GM23338 (cell line): Measurements from ENCODE around the gene ENTPD3. TPM values are rescaled to one million over a fixed set of nuclear protein-coding genes. Genes with fewer than 3 reads are reported as not detected.

Experiments used
- ATAC-seq: fragments of 200-7000 bp; cut with Tn5 transposase; 3 replicates; pipeline ENCODE4 v1.9.1; 2020
- DNase-seq: peaks from one replicate; pipeline ENCODE4 v3.0.0-alpha.2; 2015; ENCODE audit warnings: low spot score
- H2AFZ ChIP-seq: fragments of 200-600 bp; sonication (generic); 2 replicates; pipeline ENCODE4 v1.8.0; 2016; ENCODE audit warnings: antibody characterized with exemption, mild to moderate bottlenecking, moderate library complexity
- H3F3A ChIP-seq: fragments of 200-600 bp; sonication (generic); replicated peaks from 2 replicates; pipeline ENCODE4 v1.8.0; 2017; ENCODE audit warnings: antibody characterized with exemption, mixed run types, low read depth
- H3K27ac ChIP-seq: fragments of 200-600 bp; sonication (generic); 2 replicates; pipeline ENCODE4 v1.6.1; 2016; ENCODE audit warnings: low read depth
- H3K27me3 ChIP-seq: fragments of 200-600 bp; sonication (generic); 2 replicates; pipeline ENCODE4 v1.8.0; 2016; ENCODE audit warnings: mild to moderate bottlenecking, mixed run types, moderate library complexity; ENCODE audit not compliant: insufficient read depth
- H3K36me3 ChIP-seq: fragments of 200-600 bp; sonication (generic); 2 replicates; pipeline ENCODE4 v1.8.0; 2016; ENCODE audit warnings: mild to moderate bottlenecking; ENCODE audit not compliant: insufficient read depth
- H3K4me1 ChIP-seq: fragments of 200-600 bp; sonication (generic); 2 replicates; pipeline ENCODE4 v1.8.0; 2016; ENCODE audit warnings: mild to moderate bottlenecking, moderate library complexity; ENCODE audit not compliant: insufficient read depth
- H3K4me2 ChIP-seq: fragments of 200-600 bp; sonication (generic); 2 replicates; pipeline ENCODE4 v1.7.1; 2017; ENCODE audit warnings: mixed run types
- H3K4me3 ChIP-seq: fragments of 200-600 bp; sonication (generic); 2 replicates; pipeline ENCODE4 v1.6.1; 2016; ENCODE audit warnings: mixed run types
- H3K79me2 ChIP-seq: fragments of 200-600 bp; sonication (generic); replicated peaks from 2 replicates; pipeline ENCODE4 v1.8.0; 2017; ENCODE audit warnings: mild to moderate bottlenecking; ENCODE audit not compliant: insufficient read depth
- H3K9me2 ChIP-seq: fragments of 200-600 bp; sonication (generic); 2 replicates; pipeline ENCODE4 v1.8.0; 2017; ENCODE audit not compliant: insufficient read depth
- H4K20me1 ChIP-seq: fragments of 200-600 bp; sonication (generic); replicated peaks from 2 replicates; pipeline ENCODE4 v1.8.0; 2017; ENCODE audit warnings: mild to moderate bottlenecking; ENCODE audit not compliant: insufficient read depth
- H3K27ac Mint-ChIP-seq: 2 replicates; pipeline ENCODE4 v1.8.0; 2020; ENCODE audit warnings: inconsistent platforms, mild to moderate bottlenecking, moderate library complexity, mixed read lengths
- H3K27me3 Mint-ChIP-seq: 3 replicates; pipeline ENCODE4 v1.8.0; 2022; ENCODE audit warnings: low read depth, mild to moderate bottlenecking, moderate library complexity, mixed read lengths, inconsistent platforms; ENCODE audit not compliant: insufficient read depth, poor library complexity
- H3K36me3 Mint-ChIP-seq: 3 replicates; pipeline ENCODE4 v1.8.0; 2021; ENCODE audit warnings: low read depth, mild to moderate bottlenecking, inconsistent platforms, moderate library complexity, mixed read lengths
- H3K4me1 Mint-ChIP-seq: 3 replicates; pipeline ENCODE4 v1.8.0; 2020; ENCODE audit warnings: mild to moderate bottlenecking, inconsistent platforms, mixed read lengths
- H3K4me3 Mint-ChIP-seq: 3 replicates; pipeline ENCODE4 v1.8.0; 2021; ENCODE audit warnings: moderate library complexity, mild to moderate bottlenecking, inconsistent platforms, mixed read lengths
- H3K9me3 Mint-ChIP-seq: 3 replicates; pipeline ENCODE4 v1.8.0; 2020; ENCODE audit warnings: moderate library complexity, mild to moderate bottlenecking, inconsistent platforms, mixed read lengths
- CREB1 ChIP-seq: fragments of 250-450 bp; sonication (Bioruptor Pico); IDR thresholded peaks from 2 replicates; pipeline ENCODE4 v1.5.0; 2020; ENCODE audit warnings: low read depth, mild to moderate bottlenecking, moderate library complexity
- EZH2phosphoT487 ChIP-seq: fragments of 200-600 bp; sonication (generic); IDR thresholded peaks from one replicate; pipeline ENCODE4 v1.8.1; 2018; ENCODE audit warnings: antibody characterized with exemption; ENCODE audit not compliant: unreplicated experiment
- NANOG ChIP-seq: IDR thresholded peaks from 2 replicates; pipeline ENCODE4 v1.6.1; 2016; ENCODE audit warnings: antibody characterized with exemption, borderline replicate concordance
- ZNF462 ChIP-seq: fragments of 250-450 bp; sonication (Bioruptor Pico); IDR thresholded peaks from 2 replicates; pipeline ENCODE4 v1.5.0; 2020; ENCODE audit warnings: mild to moderate bottlenecking, moderate library complexity
- polyA plus RNA-seq: library from polyadenylated mRNA; unstranded; fragments of >200 nt; fragmentation: Nextera tagmentation; extraction: Ambion mirVana; gene quantifications from 2 replicates; pipeline ENCODE4 v1.2.1, GENCODE V29; 2016
- total RNA-seq: library from RNA; depleted of rRNA; stranded (reverse); fragments of >200 nt; shearing (Covaris generic); gene quantifications from 2 replicates; pipeline ENCODE4 v1.2.3, GENCODE V29; 2014
- TF ChIP-seq, protein P1 (sequence below): IDR thresholded peaks from one replicate; pipeline ENCODE4 v1.6.1; 2018; ENCODE audit warnings: antibody characterized with exemption; ENCODE audit not compliant: unreplicated experiment

The ENTPD3 gene
- total and polyA plus RNA-seq, 2 experiments from 2014 or later: 0.32 to 0.63 TPM

DNA sequence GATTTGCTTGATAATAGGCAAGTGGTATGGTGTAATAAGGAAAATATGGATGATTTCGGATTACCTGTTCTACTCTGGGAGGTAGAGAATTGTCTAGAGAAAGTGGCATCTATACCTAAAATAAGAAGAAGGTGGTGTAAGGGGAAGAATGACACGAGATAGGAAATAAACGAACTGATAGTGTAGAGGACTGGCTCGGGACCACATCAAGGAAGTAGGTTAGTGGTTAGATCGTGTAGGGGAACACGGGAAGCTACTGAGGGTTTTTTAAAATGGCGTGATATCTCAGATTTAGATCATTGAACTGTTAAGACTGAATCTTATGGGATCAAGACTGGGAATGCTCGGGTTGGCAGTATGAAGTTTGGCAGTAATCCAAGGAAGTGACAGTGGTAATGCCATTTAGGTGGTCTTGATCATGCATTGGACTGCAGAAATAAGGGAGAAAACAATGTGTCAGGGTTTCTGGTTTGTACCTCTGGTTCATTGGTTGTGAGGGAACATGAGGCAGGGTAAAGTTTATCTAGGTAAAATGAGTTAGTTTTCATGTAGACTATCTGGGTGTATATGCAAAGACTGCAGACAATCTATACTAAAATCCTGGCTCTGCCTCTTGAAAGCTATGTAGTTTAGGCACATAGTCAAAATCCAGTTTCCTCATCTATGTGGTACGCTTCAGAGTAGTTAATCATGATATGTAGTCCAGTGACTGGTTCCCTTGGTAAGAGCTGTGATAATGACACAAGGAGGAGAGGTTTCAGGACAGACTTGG is 77.5 kb downstream of the ENTPD3 start:
- no peak overlapping the region for H3K4me3 Mint-ChIP-seq
- ATAC-seq (peak; percentile 8; the same call in 1 of the 3 replicates), DNase-seq (no peak)
- Histone ChIP-seq H3K4me1 (no peaks in the 10 kb centered on the region), H3K27me3 (no peaks in the 10 kb centered on the region), H3K27ac (peak overlapping the region; percentile 89), H3K36me3 (peaks cover 44% of the 10 kb centered on the region), H3K9me2 (no peaks in the 10 kb centered on the region), H4K20me1 (peaks cover 39% of the 10 kb centered on the region), H3F3A (peaks cover 42% of the 10 kb centered on the region), H3K4me3 (no peak overlapping the region), H3K4me2 (no peak overlapping the region), H2AFZ (no peak overlapping the region), H3K79me2 (peaks cover 11% of the 10 kb centered on the region)
- H3K36me3 Mint-ChIP-seq: peaks cover 56% of the 10 kb centered on the region
- no peak for TF ChIP-seq ZNF462
- TF ChIP-seq EZH2phosphoT487: no peak
- no peak for TF ChIP-seq NANOG
- peaks cover 12% of the 10 kb centered on the region; the same call in 2 of the 3 replicates for H3K4me1 Mint-ChIP-seq
- no peaks in the 10 kb centered on the region for H3K27me3 Mint-ChIP-seq
- peak overlapping the region; percentile 49 for H3K27ac Mint-ChIP-seq
- H3K9me3 Mint-ChIP-seq: no peaks in the 10 kb centered on the region

DNA sequence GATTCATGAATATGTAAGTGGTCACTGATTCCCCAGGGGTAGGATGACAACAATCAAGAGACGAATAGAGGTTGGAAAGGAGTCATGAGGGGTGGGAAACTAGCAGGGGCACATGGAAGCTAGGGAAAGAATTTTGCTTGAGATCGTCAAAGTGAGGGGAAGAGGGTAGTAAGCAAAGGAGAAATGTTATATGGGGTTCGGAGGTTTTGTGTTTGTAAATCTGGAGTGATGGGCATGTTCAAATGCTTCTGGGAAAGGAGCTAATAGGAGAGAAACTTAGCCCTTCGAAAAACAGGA is 78.1 kb downstream of the ENTPD3 start:
- peaks cover 35% of the 10 kb centered on the region for H4K20me1 ChIP-seq
- H3K9me2 ChIP-seq: no peaks in the 10 kb centered on the region
- DNase-seq (no peak), ATAC-seq (peak; percentile 57; the same call in 2 of the 3 replicates)
- TF ChIP-seq CREB1: 0 out of 2 replicates have a peak, but pooled peaks have one; percentile 13
- TF ChIP-seq, protein P1, sequence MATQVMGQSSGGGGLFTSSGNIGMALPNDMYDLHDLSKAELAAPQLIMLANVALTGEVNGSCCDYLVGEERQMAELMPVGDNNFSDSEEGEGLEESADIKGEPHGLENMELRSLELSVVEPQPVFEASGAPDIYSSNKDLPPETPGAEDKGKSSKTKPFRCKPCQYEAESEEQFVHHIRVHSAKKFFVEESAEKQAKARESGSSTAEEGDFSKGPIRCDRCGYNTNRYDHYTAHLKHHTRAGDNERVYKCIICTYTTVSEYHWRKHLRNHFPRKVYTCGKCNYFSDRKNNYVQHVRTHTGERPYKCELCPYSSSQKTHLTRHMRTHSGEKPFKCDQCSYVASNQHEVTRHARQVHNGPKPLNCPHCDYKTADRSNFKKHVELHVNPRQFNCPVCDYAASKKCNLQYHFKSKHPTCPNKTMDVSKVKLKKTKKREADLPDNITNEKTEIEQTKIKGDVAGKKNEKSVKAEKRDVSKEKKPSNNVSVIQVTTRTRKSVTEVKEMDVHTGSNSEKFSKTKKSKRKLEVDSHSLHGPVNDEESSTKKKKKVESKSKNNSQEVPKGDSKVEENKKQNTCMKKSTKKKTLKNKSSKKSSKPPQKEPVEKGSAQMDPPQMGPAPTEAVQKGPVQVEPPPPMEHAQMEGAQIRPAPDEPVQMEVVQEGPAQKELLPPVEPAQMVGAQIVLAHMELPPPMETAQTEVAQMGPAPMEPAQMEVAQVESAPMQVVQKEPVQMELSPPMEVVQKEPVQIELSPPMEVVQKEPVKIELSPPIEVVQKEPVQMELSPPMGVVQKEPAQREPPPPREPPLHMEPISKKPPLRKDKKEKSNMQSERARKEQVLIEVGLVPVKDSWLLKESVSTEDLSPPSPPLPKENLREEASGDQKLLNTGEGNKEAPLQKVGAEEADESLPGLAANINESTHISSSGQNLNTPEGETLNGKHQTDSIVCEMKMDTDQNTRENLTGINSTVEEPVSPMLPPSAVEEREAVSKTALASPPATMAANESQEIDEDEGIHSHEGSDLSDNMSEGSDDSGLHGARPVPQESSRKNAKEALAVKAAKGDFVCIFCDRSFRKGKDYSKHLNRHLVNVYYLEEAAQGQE: no peak
- Mint-ChIP-seq H3K4me1 (peaks cover 12% of the 10 kb centered on the region; the same call in 2 of the 3 replicates), H3K36me3 (peaks cover 51% of the 10 kb centered on the region), H3K27ac (peak overlapping the region; percentile 30), H3K27me3 (no peaks in the 10 kb centered on the region), H3K9me3 (no peaks in the 10 kb centered on the region), H3K4me3 (no peak overlapping the region)
- H3K27me3 ChIP-seq: no peaks in the 10 kb centered on the region
- no peaks in the 10 kb centered on the region for H3K4me1 ChIP-seq
- H3K79me2 ChIP-seq: peaks cover 7% of the 10 kb centered on the region
- H3K4me2 ChIP-seq: no peak overlapping the region
- H3K4me3 ChIP-seq: no peak overlapping the region
- peaks cover 42% of the 10 kb centered on the region for H3F3A ChIP-seq
- peaks cover 40% of the 10 kb centered on the region for H3K36me3 ChIP-seq
- H3K27ac ChIP-seq: peak overlapping the region; percentile 89
- no peak overlapping the region for H2AFZ ChIP-seq
